ENCODE measurements around the gene CASP8.

Gene CASP8

DNA sequence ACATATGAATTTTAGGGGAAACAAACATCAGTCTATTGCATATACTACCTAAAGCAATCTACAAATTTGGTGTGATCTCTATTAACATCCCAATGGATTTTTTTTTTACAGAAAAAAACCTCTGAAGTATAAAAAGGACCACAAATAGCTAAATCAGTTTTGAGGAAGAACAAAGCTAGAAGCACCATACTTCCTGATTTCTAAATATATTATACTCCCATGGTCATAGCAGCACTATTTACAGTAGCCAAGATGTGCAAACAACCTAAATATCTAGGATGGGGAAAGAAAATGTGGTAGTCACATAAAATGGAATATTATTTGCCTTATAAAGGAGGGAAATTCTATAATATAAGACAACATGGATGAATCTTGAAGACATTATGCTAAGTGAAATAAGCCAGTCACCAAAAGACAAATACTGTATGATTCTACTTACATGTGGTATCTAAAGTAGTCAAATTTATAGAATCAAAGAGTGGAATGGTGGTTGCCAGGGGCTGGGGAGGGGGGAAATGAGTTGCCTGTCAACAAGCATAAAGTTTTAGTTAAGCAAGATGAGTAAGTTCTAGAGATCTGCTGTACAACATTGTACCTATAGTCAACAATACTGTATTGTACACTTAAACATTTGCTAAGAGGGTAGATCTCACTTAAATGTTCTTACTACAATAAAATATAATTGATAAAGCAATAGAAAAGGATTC lies 17.6 kb upstream of the CASP8 start:
- DNase-seq, result no peak

- no peak for DNase-seq
Observed at GRCh38 chr2:201244829-201245228, 15.5 kb upstream of the CASP8 start.

- no peak for DNase-seq
Observed at GRCh38 chr2:201246280-201246679, 14.1 kb upstream of the CASP8 start.

- DNase-seq, result no peak
Observed at GRCh38 chr2:201248288-201248844, 12.0 kb upstream of the CASP8 start.

GRCh38 chr2:201249889-201250288 lies 10.4 kb upstream of the CASP8 start:
- no peak for DNase-seq

GRCh38 chr2:201250741-201251140 lies 9.6 kb upstream of the CASP8 start:
- no peak for DNase-seq

GRCh38 chr2:201254081-201254730 lies 6.1 kb upstream of the CASP8 start:
- DNase-seq, result no peak

- no peak for DNase-seq
Observed at GRCh38 chr2:201255408-201256033, 4.8 kb upstream of the CASP8 start.

- no peak for DNase-seq
Observed at GRCh38 chr2:201256082-201256481, 4.3 kb upstream of the CASP8 start.

- peak; percentile 49 to 81 (median 68) for DNase-seq
Observed at GRCh38 chr2:201257381-201257955, 2.9 kb upstream of the CASP8 start.

DNA sequence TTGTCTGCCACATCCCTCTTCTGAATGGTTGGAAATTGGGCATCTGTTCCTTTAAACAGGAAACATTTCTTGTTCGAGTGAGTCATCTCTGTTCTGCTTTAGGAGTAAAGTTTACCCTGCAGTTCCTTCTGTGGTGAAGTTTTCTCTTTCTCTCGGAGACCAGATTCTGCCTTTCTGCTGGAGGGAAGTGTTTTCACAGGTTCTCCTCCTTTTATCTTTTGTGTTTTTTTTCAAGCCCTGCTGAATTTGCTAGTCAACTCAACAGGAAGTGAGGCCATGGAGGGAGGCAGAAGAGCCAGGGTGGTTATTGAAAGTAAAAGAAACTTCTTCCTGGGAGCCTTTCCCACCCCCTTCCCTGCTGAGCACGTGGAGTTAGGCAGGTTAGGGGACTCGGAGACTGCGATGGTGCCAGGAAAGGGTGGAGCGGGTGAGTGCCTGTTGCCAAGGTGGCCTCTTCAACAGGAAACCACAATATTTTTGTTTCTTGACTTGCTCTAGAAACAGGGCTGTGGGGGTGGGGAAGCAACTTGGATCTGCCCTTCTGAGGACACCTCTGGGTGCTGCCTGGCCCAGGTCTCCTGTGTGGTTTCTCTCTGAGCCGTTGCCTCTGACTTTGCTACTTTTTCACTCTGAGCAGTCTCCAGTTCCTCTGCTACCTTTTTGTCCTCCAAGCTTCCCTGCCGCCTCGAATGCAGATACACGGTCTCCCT lies 2.2 kb upstream of the CASP8 start:
- peak; percentile 81 to 99 (median 94) for DNase-seq

DNA sequence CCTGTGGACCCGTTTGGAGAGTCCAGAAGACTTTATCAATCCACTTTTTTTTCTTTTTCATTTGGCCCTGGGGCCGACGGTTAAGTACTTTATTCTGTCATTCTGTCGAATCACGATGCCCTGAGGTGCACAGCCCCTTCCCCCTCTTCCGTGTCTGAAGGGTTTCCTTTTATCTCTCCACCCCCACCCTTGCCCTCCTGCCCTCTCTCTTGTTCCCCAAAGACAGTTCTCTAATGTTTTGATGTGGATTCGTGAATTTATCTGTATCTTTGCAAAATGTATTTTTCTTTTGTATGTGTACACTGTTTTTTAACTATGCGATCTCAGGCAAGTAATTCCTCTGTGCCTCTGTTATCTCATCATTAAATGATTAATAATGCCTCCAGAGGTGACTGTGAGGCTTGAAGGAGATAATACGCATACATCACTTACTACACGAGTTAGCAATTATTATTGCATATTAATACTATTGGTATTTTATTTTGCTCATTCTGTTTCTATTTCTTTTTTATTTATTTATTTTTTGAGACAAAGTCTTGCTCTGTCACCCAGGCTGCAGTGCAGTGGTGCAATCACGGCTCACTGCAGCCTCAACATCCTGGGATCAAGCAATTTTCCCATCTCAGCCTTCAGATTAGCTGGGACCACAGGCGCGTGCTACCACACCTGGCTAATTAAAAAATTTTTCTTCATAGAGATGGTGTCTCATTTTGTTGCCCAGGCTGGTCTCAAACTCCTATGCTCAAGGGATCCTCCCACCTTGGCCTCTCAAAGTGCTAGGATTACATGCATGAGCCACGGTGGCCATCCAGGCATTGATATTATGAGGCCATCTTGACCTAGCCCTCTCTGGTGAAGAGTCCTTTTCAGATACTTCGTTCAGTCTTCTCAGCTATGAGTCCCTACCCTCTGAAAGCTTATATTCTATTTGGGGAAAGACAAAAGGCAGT lies 1.4 kb upstream of the CASP8 start:
- DNase-seq, result no peak

- peak in 4 of 6 experiments; percentile 21 to 53 (median 32) for DNase-seq
Observed at GRCh38 chr2:201261471-201261870, 1.1 kb downstream of the CASP8 start.

GRCh38 chr2:201261906-201262305 lies 1.6 kb downstream of the CASP8 start:
- peak in 3 of 6 experiments; percentile 33 to 53 (median 46) for DNase-seq

- DNase-seq, result peak in 2 of 6 experiments; percentile 17 to 30
Observed at GRCh38 chr2:201262718-201263117, 2.4 kb downstream of the CASP8 start.

GRCh38 chr2:201263779-201264178 lies 3.4 kb downstream of the CASP8 start:
- DNase-seq, result peak in 1 of 6 experiments; percentile 6

DNA sequence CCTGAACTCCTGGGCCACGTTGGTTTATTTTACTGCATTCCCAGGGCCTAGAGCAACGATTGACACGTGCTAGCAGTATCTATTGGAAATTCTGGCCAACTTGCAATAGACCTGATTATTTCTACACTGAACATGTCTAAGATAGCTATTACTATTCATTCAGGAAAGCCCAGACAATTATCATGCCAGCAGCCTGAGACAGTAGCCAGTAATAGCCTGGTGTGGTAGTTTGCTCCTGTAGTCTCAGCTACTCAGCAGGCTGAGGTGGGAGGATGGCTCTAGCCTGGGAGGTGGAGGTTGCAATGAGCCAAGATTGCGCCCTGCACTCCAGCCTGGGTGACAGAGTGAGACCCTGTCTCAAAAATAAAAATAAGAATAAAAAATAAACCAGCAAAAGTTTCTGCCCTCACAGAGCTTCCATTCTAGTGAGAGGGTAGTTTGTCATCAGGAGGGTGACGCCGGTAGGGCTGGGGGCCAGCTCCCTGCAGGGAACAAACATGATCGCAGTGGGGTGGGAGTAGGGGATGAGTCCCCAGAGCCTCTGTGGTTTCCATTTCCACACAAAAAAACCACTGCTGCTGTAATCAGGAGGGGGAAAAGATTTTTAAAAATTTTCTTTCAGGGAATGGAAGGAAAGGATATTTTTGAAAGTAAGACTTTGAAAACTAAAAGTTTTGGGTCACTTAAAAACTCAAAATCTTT lies 4.3 kb downstream of the CASP8 start:
- DNase-seq, result no peak

DNA sequence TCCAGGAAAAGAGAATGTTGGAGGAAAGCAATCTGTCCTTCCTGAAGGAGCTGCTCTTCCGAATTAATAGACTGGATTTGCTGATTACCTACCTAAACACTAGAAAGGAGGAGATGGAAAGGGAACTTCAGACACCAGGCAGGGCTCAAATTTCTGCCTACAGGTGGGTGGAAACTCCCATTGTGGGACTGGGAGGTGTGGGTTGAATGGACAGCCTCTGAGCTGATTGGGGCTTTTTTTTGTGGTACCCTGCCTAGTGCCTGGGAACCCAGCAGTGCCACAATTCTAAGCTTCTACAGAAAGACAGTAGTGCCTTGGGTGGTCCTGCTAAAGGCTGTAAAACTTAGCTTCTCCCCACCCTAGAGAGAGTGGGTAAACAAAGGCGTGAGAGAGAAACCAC lies 6.3 kb downstream of the CASP8 start:
- no peak for DNase-seq

- DNase-seq, result no peak
Observed at GRCh38 chr2:201267278-201268030, 7.1 kb downstream of the CASP8 start.

- no peak for DNase-seq
Observed at GRCh38 chr2:201269764-201270163, 9.4 kb downstream of the CASP8 start.

All from stimulated activated naive CD4-positive, alpha-beta T cell (primary cell).